HCT116 (cell line): ENCODE results near the gene LAMTOR3. TPM values are rescaled to one million over a fixed set of nuclear protein-coding genes. Genes with fewer than 3 reads are reported as not detected.

ENCODE experiments used
- ATAC-seq: fragments of 200-7000 bp; cut with Tn5 transposase; 2 replicates; pipeline ENCODE4 v1.9.1; 2020; ENCODE audit warnings: mild to moderate bottlenecking, moderate library complexity
- BruUV-seq: library from RNA; stranded (reverse); fragments of 400-500 nt; replicated peaks from 2 replicates; lab custom pipeline; 2021; lab: Mats Ljungman, UMichigan
- CTCF ChIA-PET: fragments of 300-600 bp; sonication (Branson Sonifier 250); formaldehyde crosslinking; loops from one replicate; lab custom pipeline; 2021; ENCODE audit warnings: antibody characterized with exemption; lab: Charles Lee
- POLR2A ChIA-PET: fragments of 300-600, 350-600 bp; sonication (Branson Sonifier 250); formaldehyde crosslinking; loops from one replicate; lab custom pipeline; 2021; ENCODE audit warnings: antibody characterized with exemption; lab: Charles Lee
- RAD21 ChIA-PET, 2 experiments: fragments of 300-600 bp; sonication (Branson Sonifier 250); formaldehyde crosslinking; loops; one replicate each; lab custom pipeline; 2023; ENCODE audit warnings: low total read pairs in 2 of 2; ENCODE audit not compliant: uncharacterized antibody in 2 of 2, unreplicated experiment in 2 of 2, low non-redundant PET in 1 of 2; lab: Charles Lee
- DNase-seq: peaks from one replicate; pipeline ENCODE4 v3.0.0-alpha.2; 2010; ENCODE audit warnings: low read depth, low spot score
- H2AFZ ChIP-seq: fragments of 200-600 bp; shearing (Covaris generic), sonication (generic); 2 replicates; pipeline ENCODE4 v1.6.1; 2017; ENCODE audit warnings: low read depth, mixed run types, mixed read lengths, antibody characterized with exemption, low read length; ENCODE audit not compliant: poor library complexity, severe bottlenecking
- H3K27ac ChIP-seq: 2 replicates; pipeline ENCODE4 v1.5.1; 2012; ENCODE audit warnings: low read depth, low read length
- H3K27me3 ChIP-seq: fragments of 200-600 bp; sonication (generic); 2 replicates; pipeline ENCODE4 v1.6.1; 2016; ENCODE audit warnings: mixed run types, low read length, mixed read lengths; ENCODE audit not compliant: insufficient read depth
- H3K36me3 ChIP-seq, 2 experiments: fragments of 200-500 bp in 1 of 2; fragments of 200-600 bp in 1 of 2; sonication (Bioruptor generic) in 1 of 2; sonication (generic) in 1 of 2; 2 replicates each; pipeline versions ENCODE4 v1.5.1 to v1.6.1; 2014 to 2016; ENCODE audit warnings: low read length in 2 of 2, inconsistent platforms in 1 of 2, mixed read lengths in 1 of 2, mixed run types in 1 of 2; ENCODE audit not compliant: insufficient read depth in 2 of 2, control insufficient read depth in 1 of 2
- H3K4me1 ChIP-seq, 2 experiments: fragments of 200-600 bp in 1 of 2; sonication (generic) in 1 of 2; 2 replicates each; pipeline versions ENCODE4 v1.5.1 to v1.6.1; 2012 to 2017; ENCODE audit warnings: low read length in 2 of 2, inconsistent platforms in 1 of 2, mild to moderate bottlenecking in 1 of 2, mixed read lengths in 1 of 2, mixed run types in 1 of 2, moderate library complexity in 1 of 2; ENCODE audit not compliant: insufficient read depth in 2 of 2, control insufficient read depth in 1 of 2
- H3K4me2 ChIP-seq: fragments of 200-600 bp; sonication (generic); 2 replicates; pipeline ENCODE4 v1.6.1; 2017; ENCODE audit warnings: mixed run types, low read length, mixed read lengths
- H3K4me3 ChIP-seq, 2 experiments: fragments of 200-600 bp in 1 of 2; sonication (generic) in 1 of 2; replicated peaks in 1 of 2; 2 replicates each; pipeline ENCODE4 v1.5.1; 2011 to 2016; ENCODE audit warnings: low read length in 2 of 2, control low read depth in 1 of 2, low read depth in 1 of 2, mild to moderate bottlenecking in 1 of 2, mixed read lengths in 1 of 2, mixed run types in 1 of 2
- H3K79me2 ChIP-seq: fragments of 200-600 bp; sonication (generic); 2 replicates; pipeline ENCODE4 v1.6.1; 2017; ENCODE audit warnings: mild to moderate bottlenecking, mixed run types, low read length, moderate library complexity, mixed read lengths; ENCODE audit not compliant: insufficient read depth
- H3K9ac ChIP-seq: fragments of 200-600 bp; sonication (generic); 2 replicates; pipeline ENCODE4 v1.6.1; 2016; ENCODE audit warnings: low read length, mixed read lengths
- H3K9me2 ChIP-seq: fragments of 200-600 bp; sonication (generic), shearing (Covaris generic); 2 replicates; pipeline ENCODE4 v1.6.1; 2017; ENCODE audit warnings: mixed run types, mild to moderate bottlenecking, moderate library complexity; ENCODE audit not compliant: insufficient read depth
- H3K9me3 ChIP-seq, 2 experiments: fragments of 200-500 bp in 1 of 2; fragments of 200-600 bp in 1 of 2; sonication (Bioruptor generic) in 1 of 2; sonication (generic) in 1 of 2; 2 replicates each; pipeline ENCODE4 v1.6.1; 2014 to 2017; ENCODE audit warnings: low read length in 2 of 2, mixed read lengths in 2 of 2, inconsistent platforms in 1 of 2, low read depth in 1 of 2, mild to moderate bottlenecking in 1 of 2, mixed run types in 1 of 2, moderate library complexity in 1 of 2; ENCODE audit not compliant: control insufficient read depth in 1 of 2, insufficient read depth in 1 of 2
- H4K20me1 ChIP-seq: fragments of 200-600 bp; sonication (generic), shearing (Covaris generic); 2 replicates; pipeline ENCODE4 v1.6.1; 2017; ENCODE audit warnings: mixed run types, mild to moderate bottlenecking, moderate library complexity; ENCODE audit not compliant: insufficient read depth
- EGR1 ChIP-seq: IDR thresholded peaks from 2 replicates; pipeline ENCODE4 v1.6.1; 2012; ENCODE audit warnings: low read depth
- ELF1 ChIP-seq: IDR thresholded peaks from 2 replicates; pipeline ENCODE4 v1.6.1; 2012; ENCODE audit warnings: low read depth, borderline replicate concordance
- EZH2 ChIP-seq: fragments of 200-600 bp; sonication (generic); IDR thresholded peaks from 2 replicates; pipeline ENCODE4 v1.6.1; 2017; ENCODE audit warnings: antibody characterized with exemption, mixed run types
- POLR2A ChIP-seq: IDR thresholded peaks from 2 replicates; pipeline ENCODE4 v1.7.0; 2011; ENCODE audit warnings: borderline replicate concordance; ENCODE audit not compliant: insufficient read depth, insufficient read length; ENCODE audit errors: extremely low read depth
- POLR2AphosphoS5 ChIP-seq: IDR thresholded peaks from 2 replicates; pipeline ENCODE4 v1.6.1; 2011; ENCODE audit warnings: mild to moderate bottlenecking, low read depth, low read length, moderate library complexity
- REST ChIP-seq: IDR thresholded peaks from 2 replicates; pipeline ENCODE4 v1.6.1; 2012; ENCODE audit warnings: low read depth
- SIN3A ChIP-seq: IDR thresholded peaks from 2 replicates; pipeline ENCODE4 v1.6.1; 2012; ENCODE audit warnings: low read depth
- SP1 ChIP-seq: IDR thresholded peaks from 2 replicates; pipeline ENCODE4 v1.6.1; 2012; ENCODE audit warnings: low read depth
- SRF ChIP-seq: IDR thresholded peaks from 2 replicates; pipeline ENCODE4 v1.6.1; 2012; ENCODE audit warnings: low read depth
- YY1 ChIP-seq: IDR thresholded peaks from 2 replicates; pipeline ENCODE4 v1.6.1; 2011; ENCODE audit warnings: low read length, low read depth, moderate library complexity, mild to moderate bottlenecking; ENCODE audit not compliant: insufficient replicate concordance; ENCODE audit errors: extremely low read depth
- intact Hi-C: fragments of 100-400 bp; cut with micrococcal nuclease; formaldehyde crosslinking; loops from 2 replicates; pipeline ENCODE4 v1.10.0; 2022
- total RNA-seq: library from RNA; stranded (reverse); gene quantifications from one replicate; pipeline ENCODE4 v1.2.1, GENCODE V29; 2021; ENCODE audit not compliant: unreplicated experiment
- TF ChIP-seq, protein P1 (sequence below): IDR thresholded peaks from 2 replicates; pipeline ENCODE4 v1.6.1; 2012
- TF ChIP-seq, protein P2 (sequence below): IDR thresholded peaks from 2 replicates; pipeline ENCODE4 v1.6.1; 2012

The LAMTOR3 gene
- total RNA-seq, 1 experiment from 2014 or later, result 21.0 TPM

DNA sequence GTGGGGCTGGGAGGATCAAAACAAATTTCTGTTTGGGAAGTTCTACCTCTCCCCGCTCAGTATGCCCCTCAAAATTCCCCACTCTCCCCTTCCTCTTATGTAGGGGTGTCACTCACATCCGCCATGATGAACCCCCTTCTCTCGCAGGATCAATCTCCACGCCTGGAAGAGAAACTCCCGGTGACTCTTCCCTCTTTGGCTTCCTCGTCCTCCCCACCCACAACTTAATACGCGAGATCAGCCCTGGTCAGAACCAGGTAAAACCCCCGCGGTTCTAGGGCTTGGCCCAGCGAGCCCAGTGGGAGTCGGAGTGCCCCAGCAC, 427 bp downstream of the LAMTOR3 start:
- POLR2A ChIA-PET, result interaction anchor here (1.4 to 1.6 kb wide), 2 partner anchors 48 to 57 kb away, joined by 3 to 8 read pairs; partner anchors contain the start of gene H2AZ1
- intact Hi-C loops, result loop anchor here (5.0 kb wide), 1 partner anchor 54 kb away; the partner anchor contains the start of gene DNAJB14
- H3K79me2 ChIP-seq, result peaks cover 33% of the 10 kb centered on the region
- no peaks in the 10 kb centered on the region for H3K9me3 ChIP-seq
- no TSS peak for BruUV-seq
- H3K27me3 ChIP-seq, result no peaks in the 10 kb centered on the region
- peak overlapping the region; percentile 76 to 81 for H3K4me3 ChIP-seq
- no peaks in the 10 kb centered on the region for H3K9me2 ChIP-seq
- H3K4me2 ChIP-seq, result peak overlapping the region; percentile 91
- no peak for DNase-seq
- RAD21 ChIA-PET, result no interaction called here
- CTCF ChIA-PET, result interaction anchor here (1.0 to 1.6 kb wide), 3 partner anchors 8 to 330 kb away, joined by 3 to 8 read pairs (median 6); partner anchors contain the start of gene TRMT10A
- peak overlapping the region; percentile 63 for H3K9ac ChIP-seq
- no peaks in the 10 kb centered on the region for H4K20me1 ChIP-seq
- no peaks in the 10 kb centered on the region; a peak in 1 of 4 replicates for H3K36me3 ChIP-seq
- no peak for ATAC-seq
- H3K4me1 ChIP-seq, result peaks cover 4 to 18% of the 10 kb centered on the region in 2 experiments; a peak in 3 of 4 replicates
- TF ChIP-seq POLR2A (no peak), EZH2 (no peak), ELF1 (no peak), POLR2AphosphoS5 (no peak), SRF (no peak), SIN3A (no peak), REST (no peak), YY1 (no peak), SP1 (no peak), EGR1 (no peak)
- TF ChIP-seq, protein P1, sequence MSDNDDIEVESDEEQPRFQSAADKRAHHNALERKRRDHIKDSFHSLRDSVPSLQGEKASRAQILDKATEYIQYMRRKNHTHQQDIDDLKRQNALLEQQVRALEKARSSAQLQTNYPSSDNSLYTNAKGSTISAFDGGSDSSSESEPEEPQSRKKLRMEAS, result no peak
- TF ChIP-seq, protein P2, sequence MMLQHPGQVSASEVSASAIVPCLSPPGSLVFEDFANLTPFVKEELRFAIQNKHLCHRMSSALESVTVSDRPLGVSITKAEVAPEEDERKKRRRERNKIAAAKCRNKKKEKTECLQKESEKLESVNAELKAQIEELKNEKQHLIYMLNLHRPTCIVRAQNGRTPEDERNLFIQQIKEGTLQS, result no peak
- peak overlapping the region; percentile 31 for H3K27ac ChIP-seq
- H2AFZ ChIP-seq, result no peak overlapping the region
